Left ventricle myocardium superior (tissue), 1 donor: ENCODE data around the gene DTX3L. TPM values are rescaled to one million over a fixed set of nuclear protein-coding genes. Genes with fewer than 3 reads are reported as not detected.

Experiments
- ATAC-seq: fragments of 200-7000 bp; cut with Tn5 transposase; one replicate; pipeline ENCODE4 v1.9.1; 2020; ENCODE audit warnings: mild to moderate bottlenecking, moderate library complexity
- DNase-seq: peaks from one replicate; pipeline ENCODE4 v3.0.0-alpha.2; 2020
- intact Hi-C: fragments of 100-400 bp; cut with micrococcal nuclease; formaldehyde crosslinking; loops from one replicate; pipeline ENCODE4 v1.11.0; 2022
- total RNA-seq: library from RNA; stranded (reverse); fragmentation: NEBNext Ultra II Directional; extraction: Animal tissue kit (Norgen Biotek cat#: 25700); gene quantifications from one replicate; pipeline ENCODE4 v1.2.1, GENCODE V29; 2021
- donor health status: DM: no; HTN: yes; CAD: no; lungs with severe emphysema.

The DTX3L gene
- total RNA-seq, 1 donor from 2014 or later = 10.5 TPM

GRCh38 chr3:122590610-122591009 is 26.5 kb downstream of the DTX3L start:
- intact Hi-C loops = no loop called here
- ATAC-seq (no peak), DNase-seq (no peak)

- intact Hi-C loops = no loop called here
- ATAC-seq = no peak
- DNase-seq = no peak
Observed at GRCh38 chr3:122594025-122594424, 29.9 kb downstream of the DTX3L start.

- ATAC-seq = no peak
- intact Hi-C loops = no loop called here
Observed at GRCh38 chr3:122598151-122598550, 34.0 kb downstream of the DTX3L start.

DNA sequence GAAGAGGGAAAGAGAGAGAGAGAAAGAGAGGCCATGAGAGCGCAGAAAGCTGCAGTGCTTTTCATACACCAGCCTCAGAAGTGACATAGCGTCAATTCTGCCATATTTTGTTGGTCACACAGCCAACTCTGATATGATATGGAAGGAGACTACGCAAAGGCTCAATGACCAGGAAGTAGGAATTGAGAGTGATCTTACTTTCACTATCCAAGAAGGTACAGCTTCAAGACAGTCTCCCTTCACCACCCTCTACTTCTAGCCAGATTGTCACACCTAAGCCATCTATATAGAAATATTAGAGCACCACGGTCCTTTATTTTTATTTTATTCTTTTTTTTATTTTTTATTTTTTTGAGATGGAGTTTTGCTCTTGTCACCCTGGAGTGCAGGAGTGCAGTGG is 34.4 kb downstream of the DTX3L start:
- intact Hi-C loops = no loop called here
- DNase-seq (no peak), ATAC-seq (no peak)

More at GRCh38 chr3:122598151-122598550, 34.0 kb downstream of the DTX3L start:
- no peak for DNase-seq

DNA sequence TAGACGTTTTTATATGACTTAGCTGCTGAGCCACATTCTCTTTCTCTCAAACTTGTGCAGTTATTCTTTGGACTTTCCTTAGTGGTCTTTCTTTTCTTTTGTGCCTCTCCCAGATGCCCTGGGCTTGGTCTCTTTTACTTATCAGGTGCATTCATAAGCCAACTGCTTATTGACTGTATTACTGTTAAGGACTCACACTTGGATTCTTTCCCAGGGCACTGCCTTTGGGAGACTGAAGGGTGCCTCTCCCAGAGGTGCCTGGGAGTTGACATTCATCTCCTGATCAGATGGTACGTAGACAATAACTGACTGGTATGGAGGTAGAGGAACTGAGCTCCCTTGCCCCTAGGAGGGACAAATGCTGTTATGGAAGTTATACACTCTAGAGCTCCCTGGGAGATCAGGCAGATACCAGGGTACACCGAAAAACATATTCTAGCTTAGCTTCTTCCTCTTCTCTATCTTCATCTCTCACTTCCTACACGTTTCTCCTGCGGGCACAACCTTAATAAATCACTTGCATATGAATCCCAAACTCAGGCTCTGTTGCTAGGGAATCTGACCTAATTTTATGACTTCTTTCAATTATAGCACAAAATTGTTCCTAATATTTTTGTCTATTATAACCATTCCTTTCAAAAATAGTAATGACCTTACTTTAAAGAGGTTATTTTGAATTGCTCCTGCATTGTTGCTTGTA is 38.0 kb downstream of the DTX3L start:
- ATAC-seq (no peak), DNase-seq (no peak)
- intact Hi-C loops = no loop called here

DNA sequence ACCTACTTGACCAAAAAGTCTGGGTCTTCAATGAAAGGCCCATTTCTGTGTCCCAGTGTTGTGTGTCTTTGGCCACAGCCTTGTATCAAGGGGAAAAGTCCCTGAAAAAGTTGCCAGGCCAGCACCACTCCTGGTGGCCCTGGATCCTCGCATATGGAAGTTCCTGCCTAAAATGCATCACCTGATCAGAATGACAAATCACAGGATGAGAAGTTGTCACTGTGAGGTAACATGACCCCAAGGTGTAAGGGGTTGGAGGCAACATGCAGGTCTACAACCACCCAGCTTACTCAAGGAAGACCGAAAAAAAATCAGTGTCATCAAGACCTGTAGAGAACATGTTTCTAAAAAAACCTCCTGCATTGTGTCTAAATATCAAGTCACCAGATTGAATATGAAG is 38.9 kb downstream of the DTX3L start:
- intact Hi-C loops = no loop called here
- ATAC-seq (no peak), DNase-seq (no peak)

- no peak for DNase-seq
- no peak for ATAC-seq
- intact Hi-C loops = no loop called here
Observed at GRCh38 chr3:122606330-122606729, 42.2 kb downstream of the DTX3L start.

GRCh38 chr3:122608916-122609315 is 44.8 kb downstream of the DTX3L start:
- intact Hi-C loops = no loop called here
- DNase-seq (no peak), ATAC-seq (no peak)

- DNase-seq (no peak), ATAC-seq (no peak)
- intact Hi-C loops = no loop called here
Observed at GRCh38 chr3:122609798-122610559, 45.8 kb downstream of the DTX3L start.

- intact Hi-C loops = no loop called here
- DNase-seq = no peak
- ATAC-seq = no peak
Observed at GRCh38 chr3:122612696-122613095, 48.6 kb downstream of the DTX3L start.

- intact Hi-C loops = no loop called here
- ATAC-seq = no peak
Observed at GRCh38 chr3:122615303-122615702, 51.2 kb downstream of the DTX3L start.

DNA sequence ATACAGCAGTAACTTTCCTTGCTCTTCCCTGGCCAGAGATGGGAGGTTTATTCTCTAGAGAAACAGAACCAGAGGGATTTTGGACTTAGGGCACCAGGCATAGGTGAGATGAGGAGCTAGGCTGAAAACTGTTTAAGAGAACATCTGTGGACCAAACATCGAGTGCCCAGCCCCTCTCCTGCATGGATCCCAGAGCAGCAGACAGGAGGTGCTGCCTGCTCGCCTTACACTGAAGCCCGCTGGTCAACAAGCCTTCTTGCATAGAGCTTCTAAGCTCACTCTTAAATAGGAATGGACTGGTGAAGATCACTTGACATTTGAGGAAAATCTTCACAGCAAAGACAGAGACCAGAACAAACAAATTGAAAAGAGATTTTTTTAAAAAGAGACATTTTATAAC is 54.5 kb downstream of the DTX3L start:
- intact Hi-C loops = no loop called here
- ATAC-seq (no peak), DNase-seq (no peak)

More at GRCh38 chr3:122615303-122615702, 51.2 kb downstream of the DTX3L start:
- no peak for DNase-seq

DNA sequence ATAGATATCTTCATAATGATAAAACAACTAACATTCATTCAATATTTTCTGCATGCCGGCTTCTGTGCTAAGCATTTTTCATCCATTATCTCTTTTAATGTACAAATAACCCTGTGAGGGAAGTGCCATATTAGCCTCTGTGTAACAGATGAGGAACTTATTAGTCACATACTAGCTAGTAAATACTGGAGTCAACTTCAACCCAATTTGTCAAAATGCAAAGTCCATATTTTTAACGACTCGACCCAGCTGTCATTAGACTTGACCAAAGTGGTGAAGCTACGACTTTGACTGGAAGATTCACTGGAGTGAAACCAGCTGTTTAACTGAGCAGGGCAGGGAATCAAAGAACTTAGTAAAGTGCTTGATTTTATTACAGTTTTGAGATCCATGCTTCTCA is 54.9 kb downstream of the DTX3L start:
- DNase-seq (no peak), ATAC-seq (no peak)
- intact Hi-C loops = no loop called here

- DNase-seq (no peak), ATAC-seq (no peak)
- intact Hi-C loops = no loop called here
Observed at GRCh38 chr3:122620399-122620798, 56.3 kb downstream of the DTX3L start.

DNA sequence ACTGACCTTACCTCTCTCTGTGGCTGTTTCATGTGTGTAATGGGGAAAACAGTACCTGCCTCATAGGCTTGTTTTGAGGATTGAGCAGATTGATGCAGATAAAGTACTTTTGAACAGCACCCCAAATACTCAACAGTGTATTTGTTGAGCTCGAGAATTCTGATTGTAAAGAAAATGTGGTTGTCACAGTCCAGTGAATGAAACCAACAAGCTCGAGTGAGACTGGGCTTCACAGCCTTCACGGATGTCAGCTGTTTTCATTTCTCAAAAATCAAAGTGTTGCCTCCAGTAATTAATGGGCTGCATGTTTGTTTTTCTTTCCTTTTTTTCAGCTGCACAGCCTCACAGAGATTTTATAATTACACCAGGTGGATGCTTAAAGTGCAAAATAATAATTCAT is 57.0 kb downstream of the DTX3L start:
- no peak for ATAC-seq
- intact Hi-C loops = no loop called here

GRCh38 chr3:122623031-122623829 is 59.1 kb downstream of the DTX3L start:
- ATAC-seq = no peak
- DNase-seq = no peak
- intact Hi-C loops = no loop called here

More for the DNA sequence above, 57.0 kb downstream of the DTX3L start:
- no peak for DNase-seq
